ENCODE data around the gene SHLD1. TPM values are rescaled to one million over a fixed set of nuclear protein-coding genes. Genes with fewer than 3 reads are reported as not detected.

Gene SHLD1
- total RNA-seq, 1 experiment from 2014 or later: 2.4 TPM

DNA sequence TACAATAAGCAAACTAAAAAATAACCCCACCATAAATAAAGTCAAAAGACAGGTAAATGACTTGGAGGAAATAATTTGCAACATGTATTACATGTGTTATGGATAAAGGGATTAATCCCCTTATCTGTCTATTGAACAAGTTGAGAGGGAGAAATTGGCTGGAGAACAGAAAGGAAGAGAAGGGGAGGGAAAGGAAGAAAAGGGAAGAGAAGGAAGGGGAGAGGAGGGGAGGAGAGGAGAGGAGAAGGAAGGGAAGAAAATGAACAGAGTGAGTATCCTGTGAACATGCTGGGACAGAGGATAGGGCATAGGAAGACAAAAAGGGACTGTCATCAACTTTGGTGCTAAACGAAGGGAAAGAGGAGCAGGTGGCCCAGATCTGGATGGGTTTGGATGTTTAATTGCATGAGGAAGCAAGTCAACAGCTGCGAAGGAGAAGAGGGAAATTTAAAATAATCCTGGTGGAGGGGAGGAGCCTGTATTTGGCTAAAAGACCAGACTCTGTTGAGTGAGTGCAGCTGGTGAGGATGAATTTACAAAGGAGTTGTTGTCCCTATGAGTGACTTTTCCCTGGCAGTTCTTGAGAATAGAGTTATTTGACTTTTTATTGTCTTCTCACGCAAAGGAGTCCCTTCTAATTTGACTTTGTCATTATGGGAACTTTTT is 14.2 kb upstream of the SHLD1 start (continued):
- TF ChIP-seq, protein P1, sequence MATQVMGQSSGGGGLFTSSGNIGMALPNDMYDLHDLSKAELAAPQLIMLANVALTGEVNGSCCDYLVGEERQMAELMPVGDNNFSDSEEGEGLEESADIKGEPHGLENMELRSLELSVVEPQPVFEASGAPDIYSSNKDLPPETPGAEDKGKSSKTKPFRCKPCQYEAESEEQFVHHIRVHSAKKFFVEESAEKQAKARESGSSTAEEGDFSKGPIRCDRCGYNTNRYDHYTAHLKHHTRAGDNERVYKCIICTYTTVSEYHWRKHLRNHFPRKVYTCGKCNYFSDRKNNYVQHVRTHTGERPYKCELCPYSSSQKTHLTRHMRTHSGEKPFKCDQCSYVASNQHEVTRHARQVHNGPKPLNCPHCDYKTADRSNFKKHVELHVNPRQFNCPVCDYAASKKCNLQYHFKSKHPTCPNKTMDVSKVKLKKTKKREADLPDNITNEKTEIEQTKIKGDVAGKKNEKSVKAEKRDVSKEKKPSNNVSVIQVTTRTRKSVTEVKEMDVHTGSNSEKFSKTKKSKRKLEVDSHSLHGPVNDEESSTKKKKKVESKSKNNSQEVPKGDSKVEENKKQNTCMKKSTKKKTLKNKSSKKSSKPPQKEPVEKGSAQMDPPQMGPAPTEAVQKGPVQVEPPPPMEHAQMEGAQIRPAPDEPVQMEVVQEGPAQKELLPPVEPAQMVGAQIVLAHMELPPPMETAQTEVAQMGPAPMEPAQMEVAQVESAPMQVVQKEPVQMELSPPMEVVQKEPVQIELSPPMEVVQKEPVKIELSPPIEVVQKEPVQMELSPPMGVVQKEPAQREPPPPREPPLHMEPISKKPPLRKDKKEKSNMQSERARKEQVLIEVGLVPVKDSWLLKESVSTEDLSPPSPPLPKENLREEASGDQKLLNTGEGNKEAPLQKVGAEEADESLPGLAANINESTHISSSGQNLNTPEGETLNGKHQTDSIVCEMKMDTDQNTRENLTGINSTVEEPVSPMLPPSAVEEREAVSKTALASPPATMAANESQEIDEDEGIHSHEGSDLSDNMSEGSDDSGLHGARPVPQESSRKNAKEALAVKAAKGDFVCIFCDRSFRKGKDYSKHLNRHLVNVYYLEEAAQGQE (IDR thresholded peaks at IDR 0.05; ENCODE audit: low read depth): no peak
- TF ChIP-seq EZH2 (IDR thresholded peaks at IDR 0.05): no peak

DNA sequence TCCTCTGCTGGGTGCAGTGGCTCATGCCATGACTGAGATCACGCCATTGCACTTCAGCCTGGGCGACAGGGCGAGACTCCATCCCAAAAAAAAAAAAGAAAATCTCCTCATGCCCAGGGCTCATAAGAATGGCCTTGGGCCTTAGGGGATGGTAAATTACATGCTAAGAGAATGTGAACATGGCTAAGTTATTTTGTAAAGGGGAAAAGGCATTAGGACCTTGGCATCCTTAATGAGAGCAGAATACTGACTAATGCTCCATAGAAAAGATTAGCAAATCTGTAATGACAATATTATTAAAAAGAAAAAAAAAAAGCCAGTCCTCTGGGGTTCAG is 12.6 kb upstream of the SHLD1 start:
- Histone ChIP-seq H3K27ac (ENCODE audit: low read depth, low read length) (no peak overlapping the region), H4K20me1 (ENCODE audit: insufficient read depth) (no peaks in the 10 kb centered on the region), H3K9ac (ENCODE audit: low read length) (no peak overlapping the region), H2AFZ (ENCODE audit: low read depth, low read length, poor library complexity, severe bottlenecking) (no peak overlapping the region), H3K4me2 (ENCODE audit: low read length) (peak overlapping the region; percentile 58), H3K36me3 (ENCODE audit: control insufficient read depth in 1 of 2, insufficient read depth in 2 of 2, low read length in 2 of 2) (no peaks in the 10 kb centered on the region), H3K79me2 (ENCODE audit: insufficient read depth, low read length) (no peaks in the 10 kb centered on the region), H3K4me3 (replicated peaks in 1 of 2; ENCODE audit: low read depth in 1 of 2, low read length in 2 of 2) (0 out of 4 replicates have a peak overlapping the region, but pooled peaks of 1 of the 2 experiments have one; percentile 14), H3K9me3 (ENCODE audit: control insufficient read depth in 1 of 2, insufficient read depth in 1 of 2, low read depth in 1 of 2, low read length in 2 of 2) (no peaks in the 10 kb centered on the region), H3K4me1 (ENCODE audit: control insufficient read depth in 1 of 2, insufficient read depth in 2 of 2, low read length in 2 of 2) (peaks cover 7 to 20% of the 10 kb centered on the region in 2 experiments; a peak in 3 of 4 replicates), H3K27me3 (ENCODE audit: insufficient read depth, low read length) (no peaks in the 10 kb centered on the region), H3K9me2 (ENCODE audit: insufficient read depth) (no peaks in the 10 kb centered on the region)
- no TSS peak for BruUV-seq (replicated peaks)
- POLR2A ChIA-PET: no interaction called here
- ATAC-seq (no peak), DNase-seq (ENCODE audit: low read depth, low spot score) (no peak)
- intact Hi-C loops (cut with micrococcal nuclease): no loop called here
- CTCF ChIA-PET: no interaction called here
- RAD21 ChIA-PET (ENCODE audit: low non-redundant PET in 1 of 2, low total read pairs in 2 of 2, uncharacterized antibody in 2 of 2, unreplicated experiment in 2 of 2): no interaction called here
- TF ChIP-seq EGR1 (IDR thresholded peaks at IDR 0.05; ENCODE audit: low read depth) (no peak), POLR2AphosphoS5 (IDR thresholded peaks at IDR 0.05; ENCODE audit: low read depth, low read length) (no peak), ELF1 (IDR thresholded peaks at IDR 0.05; ENCODE audit: borderline replicate concordance, low read depth) (no peak), CBX3 (IDR thresholded peaks at IDR 0.05; ENCODE audit: low read depth) (no peak), SIN3A (IDR thresholded peaks at IDR 0.05; ENCODE audit: low read depth) (no peak), SP1 (IDR thresholded peaks at IDR 0.05; ENCODE audit: low read depth) (no peak), RAD21 (IDR thresholded peaks at IDR 0.05; ENCODE audit: low read depth) (no peak), TCF7L2 (IDR thresholded peaks at IDR 0.05; ENCODE audit: borderline replicate concordance, extremely low read depth, insufficient read depth, insufficient read length) (no peak), EZH2phosphoT487 (IDR thresholded peaks at IDR 0.05; ENCODE audit: borderline replicate concordance) (no peak), YY1 (IDR thresholded peaks at IDR 0.05; ENCODE audit: extremely low read depth, insufficient replicate concordance, low read depth, low read length) (no peak), JUND (IDR thresholded peaks at IDR 0.05) (no peak), SRF (IDR thresholded peaks at IDR 0.05; ENCODE audit: low read depth) (no peak)
- TF ChIP-seq, protein P2, sequence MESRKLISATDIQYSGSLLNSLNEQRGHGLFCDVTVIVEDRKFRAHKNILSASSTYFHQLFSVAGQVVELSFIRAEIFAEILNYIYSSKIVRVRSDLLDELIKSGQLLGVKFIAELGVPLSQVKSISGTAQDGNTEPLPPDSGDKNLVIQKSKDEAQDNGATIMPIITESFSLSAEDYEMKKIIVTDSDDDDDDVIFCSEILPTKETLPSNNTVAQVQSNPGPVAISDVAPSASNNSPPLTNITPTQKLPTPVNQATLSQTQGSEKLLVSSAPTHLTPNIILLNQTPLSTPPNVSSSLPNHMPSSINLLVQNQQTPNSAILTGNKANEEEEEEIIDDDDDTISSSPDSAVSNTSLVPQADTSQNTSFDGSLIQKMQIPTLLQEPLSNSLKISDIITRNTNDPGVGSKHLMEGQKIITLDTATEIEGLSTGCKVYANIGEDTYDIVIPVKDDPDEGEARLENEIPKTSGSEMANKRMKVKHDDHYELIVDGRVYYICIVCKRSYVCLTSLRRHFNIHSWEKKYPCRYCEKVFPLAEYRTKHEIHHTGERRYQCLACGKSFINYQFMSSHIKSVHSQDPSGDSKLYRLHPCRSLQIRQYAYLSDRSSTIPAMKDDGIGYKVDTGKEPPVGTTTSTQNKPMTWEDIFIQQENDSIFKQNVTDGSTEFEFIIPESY (IDR thresholded peaks at IDR 0.05; ENCODE audit: extremely low read depth, insufficient replicate concordance, low read length): no peak
- TF ChIP-seq, protein P3, sequence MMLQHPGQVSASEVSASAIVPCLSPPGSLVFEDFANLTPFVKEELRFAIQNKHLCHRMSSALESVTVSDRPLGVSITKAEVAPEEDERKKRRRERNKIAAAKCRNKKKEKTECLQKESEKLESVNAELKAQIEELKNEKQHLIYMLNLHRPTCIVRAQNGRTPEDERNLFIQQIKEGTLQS (IDR thresholded peaks at IDR 0.05): no peak
- TF ChIP-seq, protein P4, sequence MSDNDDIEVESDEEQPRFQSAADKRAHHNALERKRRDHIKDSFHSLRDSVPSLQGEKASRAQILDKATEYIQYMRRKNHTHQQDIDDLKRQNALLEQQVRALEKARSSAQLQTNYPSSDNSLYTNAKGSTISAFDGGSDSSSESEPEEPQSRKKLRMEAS (IDR thresholded peaks at IDR 0.05): no peak
- TF ChIP-seq, protein P5, sequence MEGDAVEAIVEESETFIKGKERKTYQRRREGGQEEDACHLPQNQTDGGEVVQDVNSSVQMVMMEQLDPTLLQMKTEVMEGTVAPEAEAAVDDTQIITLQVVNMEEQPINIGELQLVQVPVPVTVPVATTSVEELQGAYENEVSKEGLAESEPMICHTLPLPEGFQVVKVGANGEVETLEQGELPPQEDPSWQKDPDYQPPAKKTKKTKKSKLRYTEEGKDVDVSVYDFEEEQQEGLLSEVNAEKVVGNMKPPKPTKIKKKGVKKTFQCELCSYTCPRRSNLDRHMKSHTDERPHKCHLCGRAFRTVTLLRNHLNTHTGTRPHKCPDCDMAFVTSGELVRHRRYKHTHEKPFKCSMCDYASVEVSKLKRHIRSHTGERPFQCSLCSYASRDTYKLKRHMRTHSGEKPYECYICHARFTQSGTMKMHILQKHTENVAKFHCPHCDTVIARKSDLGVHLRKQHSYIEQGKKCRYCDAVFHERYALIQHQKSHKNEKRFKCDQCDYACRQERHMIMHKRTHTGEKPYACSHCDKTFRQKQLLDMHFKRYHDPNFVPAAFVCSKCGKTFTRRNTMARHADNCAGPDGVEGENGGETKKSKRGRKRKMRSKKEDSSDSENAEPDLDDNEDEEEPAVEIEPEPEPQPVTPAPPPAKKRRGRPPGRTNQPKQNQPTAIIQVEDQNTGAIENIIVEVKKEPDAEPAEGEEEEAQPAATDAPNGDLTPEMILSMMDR (IDR thresholded peaks at IDR 0.05 in 2 of 3, conservative IDR thresholded peaks at IDR 0.05 in 1 of 3; ENCODE audit: borderline replicate concordance in 1 of 3, insufficient read depth in 1 of 3, low read depth in 2 of 3, low read length in 2 of 3): no peak

All from HCT116 (cell line).